Progenitor cell of endocrine pancreas (in vitro differentiated cells): ENCODE measurements around the gene PCDH1. TPM values are rescaled to one million over a fixed set of nuclear protein-coding genes. Genes with fewer than 3 reads are reported as not detected.
A peak's percentile ranks its signal among the peaks of the same experiment; 100 is the strongest.

Source experiments
- DNase-seq: peaks from one replicate; pipeline ENCODE4 v3.0.0; 2021; ENCODE audit warnings: low spot score; ENCODE audit not compliant: unreplicated experiment
- H3K27ac Mint-ChIP-seq: 2 replicates; pipeline ENCODE4 v1.8.0; 2021; ENCODE audit warnings: mild to moderate bottlenecking, moderate library complexity, mixed read lengths
- H3K27me3 Mint-ChIP-seq: 2 replicates; pipeline ENCODE4 v1.8.0; 2021; ENCODE audit warnings: mixed read lengths
- H3K36me3 Mint-ChIP-seq: 2 replicates; pipeline ENCODE4 v1.8.0; 2022; ENCODE audit warnings: mixed read lengths; ENCODE audit not compliant: insufficient read depth
- H3K4me1 Mint-ChIP-seq: 2 replicates; pipeline ENCODE4 v1.8.0; 2021; ENCODE audit warnings: low read depth, mixed read lengths
- H3K4me3 Mint-ChIP-seq: 2 replicates; pipeline ENCODE4 v1.8.0; 2021; ENCODE audit warnings: low read depth, mild to moderate bottlenecking, moderate library complexity, mixed read lengths
- H3K9me3 Mint-ChIP-seq: 2 replicates; pipeline ENCODE4 v1.8.0; 2021; ENCODE audit warnings: low read depth, mixed read lengths
- total RNA-seq: library from RNA; stranded (reverse); gene quantifications from 2 replicates; pipeline ENCODE4 v1.2.1, GENCODE V29; 2021
- TF ChIP-seq, protein P1 (sequence below): fragments of 200-600 bp; sonication (generic); IDR thresholded peaks from one replicate; pipeline ENCODE4 v1.5.0; 2021; ENCODE audit warnings: antibody characterized with exemption, mild to moderate bottlenecking; ENCODE audit not compliant: unreplicated experiment

Gene PCDH1
- total RNA-seq, 1 donor from 2014 or later, result 6.3 TPM

DNA sequence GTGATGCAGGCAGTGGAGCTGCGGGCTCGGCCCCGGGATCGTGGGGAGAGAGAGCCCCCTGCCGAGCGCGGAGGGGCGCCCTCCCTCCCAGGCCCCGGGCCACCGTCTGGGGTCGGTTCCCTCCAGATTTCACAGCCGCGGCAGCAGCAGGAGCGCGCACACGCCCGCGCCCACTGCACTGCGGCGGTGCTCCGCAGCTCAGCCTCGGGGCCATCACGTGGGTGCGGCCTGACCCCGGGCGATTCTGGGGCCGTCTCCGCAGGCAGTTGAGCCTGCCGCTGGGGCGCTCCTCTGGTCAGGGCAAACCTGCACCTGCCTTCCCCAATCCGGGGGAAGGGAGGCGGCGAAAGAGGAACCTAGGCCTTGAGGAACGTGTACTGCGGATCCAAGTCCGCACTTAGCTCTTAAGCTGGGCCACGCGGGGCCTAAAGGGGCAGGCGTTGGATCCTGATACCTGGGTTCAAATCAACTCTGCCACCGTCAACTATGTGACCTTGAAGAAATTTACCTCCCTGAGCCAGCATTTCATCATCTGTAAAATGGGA is 36.1 kb upstream of the PCDH1 start:
- TF ChIP-seq, protein P1, sequence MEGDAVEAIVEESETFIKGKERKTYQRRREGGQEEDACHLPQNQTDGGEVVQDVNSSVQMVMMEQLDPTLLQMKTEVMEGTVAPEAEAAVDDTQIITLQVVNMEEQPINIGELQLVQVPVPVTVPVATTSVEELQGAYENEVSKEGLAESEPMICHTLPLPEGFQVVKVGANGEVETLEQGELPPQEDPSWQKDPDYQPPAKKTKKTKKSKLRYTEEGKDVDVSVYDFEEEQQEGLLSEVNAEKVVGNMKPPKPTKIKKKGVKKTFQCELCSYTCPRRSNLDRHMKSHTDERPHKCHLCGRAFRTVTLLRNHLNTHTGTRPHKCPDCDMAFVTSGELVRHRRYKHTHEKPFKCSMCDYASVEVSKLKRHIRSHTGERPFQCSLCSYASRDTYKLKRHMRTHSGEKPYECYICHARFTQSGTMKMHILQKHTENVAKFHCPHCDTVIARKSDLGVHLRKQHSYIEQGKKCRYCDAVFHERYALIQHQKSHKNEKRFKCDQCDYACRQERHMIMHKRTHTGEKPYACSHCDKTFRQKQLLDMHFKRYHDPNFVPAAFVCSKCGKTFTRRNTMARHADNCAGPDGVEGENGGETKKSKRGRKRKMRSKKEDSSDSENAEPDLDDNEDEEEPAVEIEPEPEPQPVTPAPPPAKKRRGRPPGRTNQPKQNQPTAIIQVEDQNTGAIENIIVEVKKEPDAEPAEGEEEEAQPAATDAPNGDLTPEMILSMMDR, result peak; percentile 46
- no peak overlapping the region for H3K27ac Mint-ChIP-seq
- peak overlapping the region; percentile 57 for H3K4me3 Mint-ChIP-seq
- H3K27me3 Mint-ChIP-seq, result peaks cover 50% of the 10 kb centered on the region
- no peaks in the 10 kb centered on the region for H3K9me3 Mint-ChIP-seq
- DNase-seq, result peak; percentile 41
- no peaks in the 10 kb centered on the region for H3K36me3 Mint-ChIP-seq
- peaks cover 2% of the 10 kb centered on the region for H3K4me1 Mint-ChIP-seq

DNA sequence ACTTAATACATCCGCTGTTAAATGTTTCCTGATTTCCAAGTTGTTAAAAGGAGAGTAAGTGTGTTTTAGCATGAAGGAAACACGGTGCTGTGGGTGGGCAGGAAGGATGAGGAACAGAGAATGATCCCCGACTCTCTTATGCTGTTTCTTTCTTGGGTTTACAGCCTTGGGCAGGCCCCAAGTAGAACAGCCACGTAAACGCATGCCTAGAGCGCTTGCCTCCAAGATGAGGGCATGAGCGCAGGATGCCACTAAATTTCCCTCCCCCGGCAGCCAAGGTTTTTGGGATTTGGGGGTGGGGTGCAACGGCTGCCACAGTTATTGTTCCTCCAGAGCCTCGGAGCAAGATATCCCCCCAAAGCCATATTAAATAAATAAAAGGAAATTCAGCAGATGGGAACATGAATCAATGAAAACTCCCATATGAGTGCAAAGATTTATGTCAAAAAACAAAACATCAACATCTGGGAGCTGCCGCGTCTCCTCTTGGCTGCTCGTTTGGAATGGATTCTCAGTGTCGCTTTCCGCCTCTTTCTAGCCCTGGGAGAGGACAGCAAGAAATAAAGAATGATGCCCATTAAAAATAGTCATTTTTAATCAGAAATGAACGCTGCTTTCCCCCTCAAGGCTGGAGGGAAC is 35.5 kb upstream of the PCDH1 start:
- Mint-ChIP-seq H3K9me3 (no peaks in the 10 kb centered on the region), H3K27ac (peak overlapping the region; percentile 9), H3K4me1 (peaks cover 2% of the 10 kb centered on the region), H3K4me3 (peak overlapping the region; percentile 57), H3K36me3 (no peaks in the 10 kb centered on the region), H3K27me3 (peaks cover 50% of the 10 kb centered on the region)
- no peak for DNase-seq
- TF ChIP-seq, protein P1, result no peak

DNA sequence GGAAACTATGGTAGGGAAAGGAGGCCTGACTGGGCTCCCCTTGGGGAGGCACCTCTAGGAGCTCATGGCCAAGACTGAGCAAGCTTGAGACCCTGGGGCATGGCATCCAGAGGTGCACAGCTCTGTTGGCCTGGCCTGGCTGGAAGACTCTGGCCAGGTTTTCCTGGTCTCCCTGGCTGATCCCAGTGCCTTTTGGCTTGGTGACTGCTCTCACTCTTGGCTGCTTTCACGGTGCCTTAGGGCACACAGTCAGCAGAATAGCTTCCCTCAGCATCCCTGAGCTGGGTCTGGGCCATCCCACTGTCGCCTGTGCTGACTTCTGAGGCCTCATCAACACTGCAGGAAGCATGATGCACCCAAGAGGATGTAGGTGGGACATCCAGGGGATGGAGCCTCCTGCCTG is 32.1 kb upstream of the PCDH1 start:
- Mint-ChIP-seq H3K36me3 (no peaks in the 10 kb centered on the region), H3K9me3 (no peaks in the 10 kb centered on the region), H3K4me1 (peaks cover 2% of the 10 kb centered on the region), H3K27me3 (peaks cover 27% of the 10 kb centered on the region), H3K27ac (no peak overlapping the region), H3K4me3 (no peak overlapping the region)
- TF ChIP-seq, protein P1, result no peak
- DNase-seq, result no peak

DNA sequence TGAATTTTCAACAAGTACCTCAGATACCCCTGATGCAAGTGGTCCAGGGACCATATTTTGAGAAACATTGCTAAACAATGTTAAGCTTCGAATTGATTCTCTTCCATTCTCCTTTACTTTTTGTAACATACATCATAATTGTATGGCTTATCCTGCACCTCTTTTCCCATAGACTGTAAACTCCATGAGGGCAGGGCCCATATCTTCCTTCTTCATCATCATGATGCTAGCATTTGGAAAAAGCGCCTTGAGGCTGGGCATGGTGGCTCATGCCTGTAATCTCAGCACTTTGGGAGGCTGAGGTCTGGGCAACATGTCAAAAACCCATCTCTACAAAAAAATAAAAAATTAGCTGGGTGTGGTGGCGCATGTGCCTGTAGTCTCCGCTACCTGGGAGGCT is 31.0 kb upstream of the PCDH1 start:
- TF ChIP-seq, protein P1, result no peak
- Mint-ChIP-seq H3K27me3 (peaks cover 21% of the 10 kb centered on the region), H3K4me3 (no peak overlapping the region), H3K9me3 (no peaks in the 10 kb centered on the region), H3K27ac (no peak overlapping the region), H3K4me1 (peaks cover 2% of the 10 kb centered on the region), H3K36me3 (no peaks in the 10 kb centered on the region)
- DNase-seq, result no peak

DNA sequence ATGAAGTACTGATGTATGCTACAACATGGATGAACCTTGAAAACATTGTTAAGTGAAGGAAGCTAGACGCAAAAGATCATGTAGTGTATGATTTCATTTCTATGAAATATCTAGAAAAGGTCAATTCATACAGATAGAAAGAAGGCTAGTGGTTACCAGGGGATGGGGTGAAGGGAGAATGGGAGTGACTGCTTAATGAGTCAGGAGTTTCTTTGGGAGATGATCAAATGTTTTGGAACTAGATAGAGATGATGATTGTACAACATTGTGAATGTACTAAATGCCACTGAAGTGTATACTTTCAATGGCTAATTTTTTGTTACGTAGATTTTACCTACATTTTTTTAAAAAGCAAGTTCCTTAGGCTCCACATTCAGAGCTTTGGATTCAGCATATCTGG is 30.6 kb upstream of the PCDH1 start:
- no peak overlapping the region for H3K27ac Mint-ChIP-seq
- no peaks in the 10 kb centered on the region for H3K9me3 Mint-ChIP-seq
- H3K36me3 Mint-ChIP-seq, result no peaks in the 10 kb centered on the region
- DNase-seq, result no peak
- no peak overlapping the region for H3K4me3 Mint-ChIP-seq
- H3K4me1 Mint-ChIP-seq, result no peaks in the 10 kb centered on the region
- peaks cover 19% of the 10 kb centered on the region for H3K27me3 Mint-ChIP-seq
- TF ChIP-seq, protein P1, result no peak
